Omental fat pad (tissue), 4 donors: Measurements from ENCODE around the gene JUP. TPM values are rescaled to one million over a fixed set of nuclear protein-coding genes. Genes with fewer than 3 reads are reported as not detected.

Experiments
- ATAC-seq: fragments of 150-250 bp; one replicate; pipeline ENCODE4 v1.9.1; 2016; ENCODE audit warnings: mild to moderate bottlenecking, moderate library complexity; ENCODE audit not compliant: low FRiP score
- DNase-seq: peaks from one replicate; pipeline ENCODE4 v3.0.0-alpha.2; 2019; ENCODE audit warnings: low spot score
- total RNA-seq, 4 donors: library from RNA; depleted of rRNA; stranded (reverse); fragments of >200 nt; gene quantifications; one replicate each; pipeline ENCODE4 v1.1.0, GENCODE V29; 2016
- TF ChIP-seq, protein P1 (sequence below), 3 donors: fragments of 450-650 bp; IDR thresholded peaks; one replicate each; pipeline ENCODE4 v1.5.1; 2016 to 2017; ENCODE audit warnings: antibody characterized with exemption in 3 of 3, mild to moderate bottlenecking in 3 of 3, moderate library complexity in 2 of 3

Gene JUP
- total RNA-seq, 4 donors from 2014 or later = 34.8 to 84.5 (median 39.0) TPM

DNA sequence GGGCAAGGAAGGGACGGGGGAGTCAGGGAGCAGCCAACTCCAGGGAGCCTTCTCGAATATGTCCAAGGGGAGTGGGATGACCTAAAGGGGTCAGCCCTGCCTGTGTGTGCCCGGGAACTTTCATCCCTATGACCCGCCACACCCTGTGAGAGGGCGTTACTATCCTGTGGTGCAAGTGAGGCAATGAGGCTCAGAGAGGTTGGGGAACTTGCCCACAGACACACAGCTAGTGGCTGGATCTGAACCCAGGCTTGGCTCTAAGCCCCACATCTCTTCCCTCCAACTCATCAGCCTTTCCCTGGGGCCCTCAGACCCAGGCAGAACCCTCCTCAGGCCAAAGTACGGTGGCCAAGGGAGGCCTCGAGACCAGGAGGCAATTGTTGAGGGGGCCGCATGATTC, 23.2 kb downstream of the JUP start:
- no peak for ATAC-seq
- TF ChIP-seq, protein P1, sequence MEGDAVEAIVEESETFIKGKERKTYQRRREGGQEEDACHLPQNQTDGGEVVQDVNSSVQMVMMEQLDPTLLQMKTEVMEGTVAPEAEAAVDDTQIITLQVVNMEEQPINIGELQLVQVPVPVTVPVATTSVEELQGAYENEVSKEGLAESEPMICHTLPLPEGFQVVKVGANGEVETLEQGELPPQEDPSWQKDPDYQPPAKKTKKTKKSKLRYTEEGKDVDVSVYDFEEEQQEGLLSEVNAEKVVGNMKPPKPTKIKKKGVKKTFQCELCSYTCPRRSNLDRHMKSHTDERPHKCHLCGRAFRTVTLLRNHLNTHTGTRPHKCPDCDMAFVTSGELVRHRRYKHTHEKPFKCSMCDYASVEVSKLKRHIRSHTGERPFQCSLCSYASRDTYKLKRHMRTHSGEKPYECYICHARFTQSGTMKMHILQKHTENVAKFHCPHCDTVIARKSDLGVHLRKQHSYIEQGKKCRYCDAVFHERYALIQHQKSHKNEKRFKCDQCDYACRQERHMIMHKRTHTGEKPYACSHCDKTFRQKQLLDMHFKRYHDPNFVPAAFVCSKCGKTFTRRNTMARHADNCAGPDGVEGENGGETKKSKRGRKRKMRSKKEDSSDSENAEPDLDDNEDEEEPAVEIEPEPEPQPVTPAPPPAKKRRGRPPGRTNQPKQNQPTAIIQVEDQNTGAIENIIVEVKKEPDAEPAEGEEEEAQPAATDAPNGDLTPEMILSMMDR (IDR thresholded peaks at IDR 0.05) = no peak
- no peak for DNase-seq

DNA sequence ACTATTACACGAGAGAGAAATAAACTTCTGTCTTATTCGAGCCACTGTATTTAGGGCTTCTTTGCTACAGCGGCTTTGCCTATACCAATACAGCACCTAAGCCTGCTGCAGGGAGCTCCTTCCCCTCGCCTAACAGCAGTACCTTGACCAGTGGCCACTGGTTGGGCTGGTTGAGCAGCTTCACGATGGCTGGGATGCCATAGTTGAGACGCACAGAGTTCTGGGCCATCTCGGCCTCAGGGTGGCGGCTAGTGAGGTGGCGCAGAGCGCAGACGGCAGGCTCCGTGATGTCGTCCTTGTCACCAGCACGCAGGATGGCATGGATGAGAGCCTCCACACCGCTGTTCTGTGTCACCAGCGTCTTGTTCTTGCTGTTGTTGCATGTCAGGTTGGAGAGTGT, 23.7 kb downstream of the JUP start:
- TF ChIP-seq, protein P1 (IDR thresholded peaks at IDR 0.05) = no peak
- no peak for ATAC-seq
- DNase-seq = no peak

DNA sequence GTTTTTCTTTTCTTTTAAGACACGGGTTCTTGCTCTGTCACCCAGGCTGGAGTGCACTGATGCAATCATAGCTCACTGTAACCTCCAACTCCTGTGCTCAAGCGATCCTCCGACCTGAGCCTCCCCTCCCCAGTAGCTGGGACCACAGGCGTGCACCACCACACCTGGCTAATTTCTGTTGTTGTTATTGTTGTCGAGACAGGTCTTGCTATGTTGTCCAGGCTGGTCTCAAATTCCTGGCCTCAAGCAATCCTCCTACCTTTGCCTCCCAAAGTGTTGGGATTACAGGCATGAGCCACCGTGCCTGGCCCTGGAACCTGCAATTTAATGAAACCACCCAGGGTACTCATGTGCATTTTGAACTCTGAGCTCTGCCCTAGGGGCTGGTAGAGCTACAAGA, 24.1 kb downstream of the JUP start:
- no peak for DNase-seq
- ATAC-seq = no peak
- TF ChIP-seq, protein P1 (IDR thresholded peaks at IDR 0.05) = no peak

DNA sequence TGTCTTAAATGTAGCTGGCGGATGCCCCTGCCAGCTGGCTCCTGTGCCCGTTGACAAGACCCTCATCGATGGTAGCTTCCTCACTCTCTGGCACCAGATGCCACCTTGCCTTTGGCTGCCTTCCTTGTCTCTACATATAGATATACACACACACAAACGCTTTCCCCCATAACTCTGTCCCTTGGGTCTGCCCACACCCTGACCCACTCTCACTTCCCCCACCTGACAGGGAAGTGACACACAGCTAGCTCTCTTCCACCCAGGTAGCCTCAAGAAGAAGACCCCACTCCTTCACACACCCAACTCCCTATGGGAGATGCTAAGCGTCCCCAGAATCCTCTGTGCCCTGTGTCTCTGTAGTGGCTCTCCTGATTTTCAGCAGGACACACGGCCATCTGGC, 25.6 kb downstream of the JUP start:
- ATAC-seq = no peak
- no peak for DNase-seq
- TF ChIP-seq, protein P1 (IDR thresholded peaks at IDR 0.05) = no peak

DNA sequence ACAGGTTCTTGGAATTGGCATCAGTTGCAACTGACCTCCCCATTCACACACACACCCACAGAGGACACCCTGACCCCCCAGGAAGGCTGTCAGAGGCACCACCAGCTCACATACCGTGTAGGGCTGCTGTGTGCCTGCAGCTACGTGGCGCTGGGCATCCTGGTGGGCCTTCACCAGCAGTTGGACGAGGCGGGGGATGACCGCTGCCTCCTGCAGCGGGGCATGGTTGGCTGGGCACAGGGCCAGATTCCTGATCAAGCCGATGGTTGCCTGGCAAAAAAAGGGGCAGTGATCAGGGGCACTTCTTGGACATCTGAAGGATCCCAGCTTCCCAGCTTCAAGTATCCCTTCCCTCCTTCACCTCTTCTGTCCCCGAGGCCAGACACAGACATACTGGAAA, 27.9 kb downstream of the JUP start:
- TF ChIP-seq, protein P1 (IDR thresholded peaks at IDR 0.05) = no peak
- DNase-seq (no peak), ATAC-seq (no peak)

DNA sequence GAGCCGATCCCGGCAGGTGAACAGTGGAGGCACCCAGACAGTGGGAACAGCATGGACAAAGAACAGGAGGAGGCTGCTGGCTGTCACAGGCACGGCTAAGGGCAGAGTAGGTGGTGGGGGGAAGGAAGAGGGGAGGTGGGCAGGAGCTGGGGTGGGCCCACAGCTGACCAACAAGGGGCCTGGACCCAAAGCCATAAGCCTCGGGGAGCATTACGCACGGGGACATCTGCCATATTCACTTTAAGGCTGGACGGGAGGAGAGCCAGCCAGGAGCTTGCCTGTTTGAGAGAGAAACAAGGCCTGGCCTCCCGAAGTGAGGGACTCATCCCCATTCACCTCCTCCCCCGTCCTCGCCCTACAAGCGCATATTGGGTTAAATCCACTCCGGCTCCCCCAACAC, 32.4 kb downstream of the JUP start:
- no peak for DNase-seq
- ATAC-seq = no peak
- TF ChIP-seq, protein P1 (IDR thresholded peaks at IDR 0.05) = no peak

DNA sequence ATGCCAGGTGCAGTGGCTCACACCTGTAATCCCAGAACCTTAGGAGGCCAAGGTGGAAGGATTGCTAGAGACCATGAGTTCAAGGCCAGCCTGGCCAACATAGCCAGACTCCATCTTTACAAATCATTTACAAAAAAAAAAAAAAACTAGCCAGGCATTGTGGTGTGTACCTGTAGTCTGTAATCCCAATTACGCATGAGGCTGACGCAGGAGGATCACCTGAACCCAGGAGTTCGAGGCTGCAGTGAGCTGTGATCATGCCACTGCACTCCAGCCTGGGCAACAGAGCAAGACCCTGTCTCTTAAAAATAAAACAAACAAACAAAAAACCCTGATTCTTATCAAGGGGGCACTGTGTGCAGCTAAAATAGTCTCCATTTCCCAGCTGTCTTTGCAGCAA, 35.2 kb downstream of the JUP start:
- TF ChIP-seq, protein P1 (IDR thresholded peaks at IDR 0.05) = no peak
- ATAC-seq = no peak
- no peak for DNase-seq
